K562 (cell line): ENCODE data around the gene KRTAP5-4. TPM values are rescaled to one million over a fixed set of nuclear protein-coding genes. Genes with fewer than 3 reads are reported as not detected.

ENCODE experiments used
- ATAC-seq: fragments of 200-7000 bp; cut with Tn5 transposase; 3 replicates; pipeline ENCODE4 v1.9.1; 2020; ENCODE audit warnings: moderate library complexity
- BruUV-seq: library from RNA; stranded (reverse); fragments of 400-500 nt; replicated peaks from 2 replicates; lab custom pipeline; 2021; lab: Mats Ljungman, UMichigan
- CTCF ChIA-PET: fragments of 300-600 bp; formaldehyde crosslinking; extraction: SDS; loops from one replicate; lab custom pipeline; 2021; ENCODE audit warnings: low intra/inter-chr PET ratio; lab: Yijun Ruan, JAX
- POLR2A ChIA-PET: fragments of 300-600, 350-650 bp; sonication (Branson Sonifier 250); formaldehyde crosslinking; extraction: SDS; loops from one replicate; lab custom pipeline; 2021; ENCODE audit warnings: antibody characterized with exemption, inconsistent platforms; lab: Yijun Ruan, JAX
- DNase-seq, 4 experiments: peaks; one replicate each; pipeline versions ENCODE4 v3.0.0 to v3.0.0-alpha.2; 2011 to 2018; ENCODE audit warnings: low spot score in 3 of 4, mixed read lengths in 3 of 4; ENCODE audit errors: extremely low read depth in 1 of 4
- FAIRE-seq: peaks from 2 replicates; lab custom pipeline; 2011; peaks lifted over from hg19 to GRCh38; lab: Jason Lieb, UNC
- H2AFZ ChIP-seq: 2 replicates; pipeline ENCODE4 v1.6.0; 2011; ENCODE audit warnings: low read depth, low read length, control low read depth, inconsistent platforms
- H3K27ac ChIP-seq: fragments of 200-600 bp; 3 replicates; pipeline ENCODE4 v1.8.0; 2011; ENCODE audit warnings: low read depth, mild to moderate bottlenecking, control low read depth, inconsistent platforms, low read length, moderate library complexity, mixed read lengths; ENCODE audit errors: extremely low read depth
- H3K27me3 ChIP-seq, 2 experiments: fragments of 300-600 bp in 1 of 2; 2 replicates in 1 of 2; 3 replicates in 1 of 2; pipeline versions ENCODE4 v1.6.0 to v1.8.0; 2011; ENCODE audit warnings: inconsistent platforms in 2 of 2, low read length in 2 of 2, mild to moderate bottlenecking in 1 of 2, mixed read lengths in 1 of 2, moderate library complexity in 1 of 2; ENCODE audit not compliant: control insufficient read depth in 2 of 2, insufficient read depth in 2 of 2
- H3K36me3 ChIP-seq: fragments of 300-600 bp; 3 replicates; pipeline ENCODE4 v1.8.0; 2011; ENCODE audit warnings: mild to moderate bottlenecking, low read length, inconsistent platforms; ENCODE audit not compliant: control insufficient read depth, insufficient read depth
- H3K4me1 ChIP-seq, 2 experiments: fragments of 200-600 bp in 1 of 2; replicated peaks in 1 of 2; 2 replicates in 1 of 2; 3 replicates in 1 of 2; pipeline versions ENCODE4 v1.5.1 to v1.8.0; 2011; ENCODE audit warnings: inconsistent platforms in 2 of 2, low read length in 2 of 2, mild to moderate bottlenecking in 1 of 2, mixed read lengths in 1 of 2, moderate library complexity in 1 of 2; ENCODE audit not compliant: control insufficient read depth in 2 of 2, insufficient read depth in 2 of 2
- H3K4me2 ChIP-seq: 2 replicates; pipeline ENCODE4 v1.6.1; 2011; ENCODE audit warnings: low read length, control low read depth, inconsistent platforms, mixed read lengths; ENCODE audit not compliant: insufficient read depth
- H3K4me3 ChIP-seq: fragments of 200-600 bp; sonication (generic), shearing (Covaris generic); 2 replicates; pipeline ENCODE4 v1.5.1; 2016; ENCODE audit warnings: control low read depth, inconsistent platforms
- H3K79me2 ChIP-seq: fragments of 200-600 bp; 3 replicates; pipeline ENCODE4 v1.8.0; 2011; ENCODE audit warnings: low read length, inconsistent platforms; ENCODE audit not compliant: control insufficient read depth, insufficient read depth
- H3K9ac ChIP-seq, 2 experiments: 2 replicates each; pipeline versions ENCODE4 v1.6.0 to v1.6.1; 2011; ENCODE audit warnings: low read depth in 2 of 2, low read length in 2 of 2, control low read depth in 1 of 2, inconsistent platforms in 1 of 2, mild to moderate bottlenecking in 1 of 2, mixed read lengths in 1 of 2; ENCODE audit not compliant: insufficient read depth in 1 of 2
- H3K9me1 ChIP-seq: one replicate; pipeline ENCODE4 v1.6.0; 2011; ENCODE audit warnings: inconsistent platforms, mild to moderate bottlenecking, low read length, moderate library complexity; ENCODE audit not compliant: control insufficient read depth, insufficient read depth
- H3K9me3 ChIP-seq: replicated peaks from 2 replicates; pipeline ENCODE4 v1.5.1; 2011; ENCODE audit warnings: low read depth, low read length, inconsistent platforms; ENCODE audit not compliant: control insufficient read depth, insufficient read depth
- H4K20me1 ChIP-seq: replicated peaks from 2 replicates; pipeline ENCODE4 v1.6.1; 2011; ENCODE audit warnings: low read length, inconsistent platforms, mixed read lengths; ENCODE audit not compliant: control insufficient read depth, insufficient read depth
- CBX8 ChIP-seq: fragments of 200-600 bp; sonication (generic); IDR thresholded peaks from 2 replicates; pipeline ENCODE4 v1.6.1; 2012; ENCODE audit warnings: borderline replicate concordance, mixed run types, low read depth, mild to moderate bottlenecking, moderate library complexity, mixed read lengths, low read length, control low read depth, inconsistent platforms; ENCODE audit not compliant: poor library complexity, severe bottlenecking; ENCODE audit errors: extremely low read depth
- COPS2 ChIP-seq: fragments of 450-650 bp; conservative IDR thresholded peaks from 2 replicates; pipeline ENCODE4 v1.6.1; 2016; ENCODE audit warnings: mild to moderate bottlenecking, moderate library complexity
- CTBP1 ChIP-seq: fragments of 450-650 bp; IDR thresholded peaks from 2 replicates; pipeline ENCODE4 v1.6.1; 2016; ENCODE audit warnings: borderline replicate concordance
- GTF2F1 ChIP-seq: IDR thresholded peaks from 2 replicates; pipeline ENCODE4 v1.6.1; 2011; ENCODE audit warnings: low read depth, low read length, improper control_type of control experiment
- KDM4B ChIP-seq, 2 experiments: fragments of 450-650 bp in 1 of 2; sonication (generic) in 1 of 2; IDR thresholded peaks; 2 replicates each; pipeline ENCODE4 v1.6.1; 2016 to 2017; ENCODE audit warnings: borderline replicate concordance in 2 of 2, antibody characterized with exemption in 1 of 2, low read depth in 1 of 2, mild to moderate bottlenecking in 1 of 2
- LEF1 ChIP-seq: fragments of 450-650 bp; IDR thresholded peaks from 2 replicates; pipeline ENCODE4 v1.6.1; 2016; ENCODE audit warnings: mild to moderate bottlenecking
- PHF21A ChIP-seq: fragments of 450-650 bp; IDR thresholded peaks from 2 replicates; pipeline ENCODE4 v1.6.1; 2017; ENCODE audit warnings: low read depth, borderline replicate concordance
- RBM39 ChIP-seq: fragments of 200-400 bp; formaldehyde crosslinking; optimal IDR thresholded peaks from 2 replicates; pipeline ENCODE3; 2018; ENCODE audit warnings: low read depth, low read length
- SIN3B ChIP-seq: fragments of 450-650 bp; IDR thresholded peaks from 2 replicates; pipeline ENCODE4 v1.6.1; 2017; ENCODE audit warnings: low read depth, mild to moderate bottlenecking, moderate library complexity
- SRF ChIP-seq, 2 experiments: fragments of 250-450, 450-650 bp in 1 of 2; sonication (Bioruptor Pico) in 1 of 2; sonication (generic) in 1 of 2; formaldehyde crosslinking; IDR thresholded peaks; 2 replicates each; pipeline versions ENCODE4 v1.5.0 to v1.5.1; 2020 to 2022; ENCODE audit warnings: mild to moderate bottlenecking in 1 of 2, missing genetic modification reagents in 1 of 2
- TBP ChIP-seq: optimal IDR thresholded peaks from 2 replicates; pipeline ENCODE3; 2011; ENCODE audit warnings: low read depth, low read length, improper control_type of control experiment
- ZSCAN32 ChIP-seq: fragments of 450-650 bp; formaldehyde crosslinking; IDR thresholded peaks from 2 replicates; pipeline ENCODE4 v1.4.0; 2020; ENCODE audit warnings: mild to moderate bottlenecking, moderate library complexity
- WGBS: fragments of 100-300 bp; shearing (Covaris generic); methylation state at CpG from one replicate; pipeline ENCODE4 v1.1.6; 2016; ENCODE audit warnings: low coverage, mixed read lengths; ENCODE audit not compliant: insufficient coverage; ENCODE audit errors: missing lambda C conversion rate; 5-methylcytosine and 5-hydroxymethylcytosine counted together
- in situ Hi-C: fragments of 300-500 bp; cut with MboI; formaldehyde crosslinking; loops from 4 replicates; pipeline ENCODE4 v1.15.0; 2018; ENCODE audit warnings: inconsistent platforms, mixed read lengths
- intact Hi-C: fragments of 100-400 bp; cut with micrococcal nuclease; formaldehyde crosslinking; loops from 2 replicates; pipeline ENCODE4 v1.14.2; 2022
- polyA plus RNA-seq, 8 experiments: library from polyadenylated mRNA; depleted of rRNA in 4 of 8; stranded (reverse) in 5 of 8; unstranded in 3 of 8; fragments of >200 nt; fragmentation: Nextera tagmentation in 2 of 8; fragmentation: Illumina TruSeq in 1 of 8; extraction: Ambion mirVana in 2 of 8; extraction: Trizol in 1 of 8; gene quantifications; 2 replicates each; pipeline versions ENCODE4 v1.2.1 to v1.2.3, GENCODE V29; 2011 to 2014; ENCODE audit warnings: inconsistent platforms in 1 of 8, missing spikeins in 1 of 8
- total RNA-seq, 7 experiments: library from RNA; depleted of rRNA in 6 of 7; stranded (reverse); fragments of >200 nt in 6 of 7; fragmentation: Illumina TruSeq in 2 of 7; extraction: Trizol in 2 of 7; gene quantifications; 2 replicates each; pipeline versions ENCODE4 v1.2.1 to v1.2.3, GENCODE V29; 2011 to 2021; ENCODE audit warnings: low replicate concordance in 1 of 7
- TF ChIP-seq, protein P1 (sequence below): IDR thresholded peaks from 3 replicates; pipeline ENCODE4 v1.6.1; 2011; ENCODE audit warnings: borderline replicate concordance, mild to moderate bottlenecking, moderate library complexity; ENCODE audit not compliant: insufficient read length; ENCODE audit errors: extremely low read depth
- TF ChIP-seq, protein P2 (sequence below): fragments of 450-650 bp; IDR thresholded peaks from 2 replicates; pipeline ENCODE4 v1.6.1; 2018; ENCODE audit not compliant: partially characterized antibody
- TF ChIP-seq, protein P3 (sequence below): sonication (generic); formaldehyde crosslinking; IDR thresholded peaks from 2 replicates; pipeline ENCODE4 v1.8.0; 2022; ENCODE audit warnings: mild to moderate bottlenecking, missing genetic modification reagents

KRTAP5-4 gene
- total and polyA plus RNA-seq, 9 of the 15 experiments (the other 6 are each of a cell fraction or from before 2014, with no cell fraction given): not detected

- Histone ChIP-seq H4K20me1 (peaks cover 8% of the 10 kb centered on the region), H3K4me3 (no peak overlapping the region), H3K79me2 (no peaks in the 10 kb centered on the region), H3K9me1 (no peaks in the 10 kb centered on the region), H3K9me3 (no peaks in the 10 kb centered on the region), H3K4me1 (peaks cover 0 to 10% of the 10 kb centered on the region in 2 experiments; a peak in 2 of 5 replicates), H3K27ac (no peak overlapping the region), H3K9ac (no peak overlapping the region), H2AFZ (no peak overlapping the region), H3K36me3 (no peaks in the 10 kb centered on the region), H3K27me3 (peaks cover 36 to 82% of the 10 kb centered on the region in 2 experiments), H3K4me2 (no peak overlapping the region)
- in situ Hi-C loops: loop anchor here (5.0 kb wide), 1 partner anchor 36 kb away; no protein-coding TSS in a partner anchor
- ATAC-seq (no peak), FAIRE-seq (no peak), DNase-seq (no peak)
- WGBS: 0% methylated on average over 7 of the region's 7 CpGs
- intact Hi-C loops: no loop called here
- BruUV-seq: no TSS peak
- CTCF ChIA-PET: no interaction called here
- POLR2A ChIA-PET: no interaction called here
- TF ChIP-seq RBM39 (no peak), SIN3B (no peak), KDM4B (IDR thresholded peaks at IDR 0.05; ENCODE audit: borderline replicate concordance in 2 of 2, low read depth in 1 of 2) (no peak), CTBP1 (no peak), LEF1 (no peak), CBX8 (no peak), ZSCAN32 (no peak), PHF21A (no peak), GTF2F1 (no peak), COPS2 (no peak), SRF (CRISPR knock-in tag; IDR thresholded peaks at IDR 0.05) (no peak), TBP (no peak)
- TF ChIP-seq, protein P1, sequence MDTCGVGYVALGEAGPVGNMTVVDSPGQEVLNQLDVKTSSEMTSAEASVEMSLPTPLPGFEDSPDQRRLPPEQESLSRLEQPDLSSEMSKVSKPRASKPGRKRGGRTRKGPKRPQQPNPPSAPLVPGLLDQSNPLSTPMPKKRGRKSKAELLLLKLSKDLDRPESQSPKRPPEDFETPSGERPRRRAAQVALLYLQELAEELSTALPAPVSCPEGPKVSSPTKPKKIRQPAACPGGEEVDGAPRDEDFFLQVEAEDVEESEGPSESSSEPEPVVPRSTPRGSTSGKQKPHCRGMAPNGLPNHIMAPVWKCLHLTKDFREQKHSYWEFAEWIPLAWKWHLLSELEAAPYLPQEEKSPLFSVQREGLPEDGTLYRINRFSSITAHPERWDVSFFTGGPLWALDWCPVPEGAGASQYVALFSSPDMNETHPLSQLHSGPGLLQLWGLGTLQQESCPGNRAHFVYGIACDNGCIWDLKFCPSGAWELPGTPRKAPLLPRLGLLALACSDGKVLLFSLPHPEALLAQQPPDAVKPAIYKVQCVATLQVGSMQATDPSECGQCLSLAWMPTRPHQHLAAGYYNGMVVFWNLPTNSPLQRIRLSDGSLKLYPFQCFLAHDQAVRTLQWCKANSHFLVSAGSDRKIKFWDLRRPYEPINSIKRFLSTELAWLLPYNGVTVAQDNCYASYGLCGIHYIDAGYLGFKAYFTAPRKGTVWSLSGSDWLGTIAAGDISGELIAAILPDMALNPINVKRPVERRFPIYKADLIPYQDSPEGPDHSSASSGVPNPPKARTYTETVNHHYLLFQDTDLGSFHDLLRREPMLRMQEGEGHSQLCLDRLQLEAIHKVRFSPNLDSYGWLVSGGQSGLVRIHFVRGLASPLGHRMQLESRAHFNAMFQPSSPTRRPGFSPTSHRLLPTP: no peak
- TF ChIP-seq, protein P2, sequence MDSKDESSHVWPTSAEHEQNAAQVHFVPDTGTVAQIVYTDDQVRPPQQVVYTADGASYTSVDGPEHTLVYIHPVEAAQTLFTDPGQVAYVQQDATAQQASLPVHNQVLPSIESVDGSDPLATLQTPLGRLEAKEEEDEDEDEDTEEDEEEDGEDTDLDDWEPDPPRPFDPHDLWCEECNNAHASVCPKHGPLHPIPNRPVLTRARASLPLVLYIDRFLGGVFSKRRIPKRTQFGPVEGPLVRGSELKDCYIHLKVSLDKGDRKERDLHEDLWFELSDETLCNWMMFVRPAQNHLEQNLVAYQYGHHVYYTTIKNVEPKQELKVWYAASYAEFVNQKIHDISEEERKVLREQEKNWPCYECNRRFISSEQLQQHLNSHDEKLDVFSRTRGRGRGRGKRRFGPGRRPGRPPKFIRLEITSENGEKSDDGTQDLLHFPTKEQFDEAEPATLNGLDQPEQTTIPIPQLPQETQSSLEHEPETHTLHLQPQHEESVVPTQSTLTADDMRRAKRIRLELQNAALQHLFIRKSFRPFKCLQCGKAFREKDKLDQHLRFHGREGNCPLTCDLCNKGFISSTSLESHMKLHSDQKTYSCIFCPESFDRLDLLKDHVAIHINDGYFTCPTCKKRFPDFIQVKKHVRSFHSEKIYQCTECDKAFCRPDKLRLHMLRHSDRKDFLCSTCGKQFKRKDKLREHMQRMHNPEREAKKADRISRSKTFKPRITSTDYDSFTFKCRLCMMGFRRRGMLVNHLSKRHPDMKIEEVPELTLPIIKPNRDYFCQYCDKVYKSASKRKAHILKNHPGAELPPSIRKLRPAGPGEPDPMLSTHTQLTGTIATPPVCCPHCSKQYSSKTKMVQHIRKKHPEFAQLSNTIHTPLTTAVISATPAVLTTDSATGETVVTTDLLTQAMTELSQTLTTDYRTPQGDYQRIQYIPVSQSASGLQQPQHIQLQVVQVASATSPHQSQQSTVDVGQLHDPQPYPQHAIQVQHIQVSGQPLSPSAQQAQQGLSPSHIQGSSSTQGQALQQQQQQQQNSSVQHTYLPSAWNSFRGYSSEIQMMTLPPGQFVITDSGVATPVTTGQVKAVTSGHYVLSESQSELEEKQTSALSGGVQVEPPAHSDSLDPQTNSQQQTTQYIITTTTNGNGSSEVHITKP: no peak
- TF ChIP-seq, protein P3, sequence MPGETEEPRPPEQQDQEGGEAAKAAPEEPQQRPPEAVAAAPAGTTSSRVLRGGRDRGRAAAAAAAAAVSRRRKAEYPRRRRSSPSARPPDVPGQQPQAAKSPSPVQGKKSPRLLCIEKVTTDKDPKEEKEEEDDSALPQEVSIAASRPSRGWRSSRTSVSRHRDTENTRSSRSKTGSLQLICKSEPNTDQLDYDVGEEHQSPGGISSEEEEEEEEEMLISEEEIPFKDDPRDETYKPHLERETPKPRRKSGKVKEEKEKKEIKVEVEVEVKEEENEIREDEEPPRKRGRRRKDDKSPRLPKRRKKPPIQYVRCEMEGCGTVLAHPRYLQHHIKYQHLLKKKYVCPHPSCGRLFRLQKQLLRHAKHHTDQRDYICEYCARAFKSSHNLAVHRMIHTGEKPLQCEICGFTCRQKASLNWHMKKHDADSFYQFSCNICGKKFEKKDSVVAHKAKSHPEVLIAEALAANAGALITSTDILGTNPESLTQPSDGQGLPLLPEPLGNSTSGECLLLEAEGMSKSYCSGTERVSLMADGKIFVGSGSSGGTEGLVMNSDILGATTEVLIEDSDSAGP: no peak
These were observed 34.7 kb upstream of the KRTAP5-4 start for GRCh38 chr11:1656670-1657069.
